ENCODE results near the gene STK32B.
"Not testable (repeated sequence)": the region's sequence is repeated elsewhere in the genome, so short reads cannot be mapped to it uniquely, and the experiment has no call there.

Gene STK32B

GRCh38 chr4:5168891-5169290 is 117.6 kb downstream of the STK32B start:
- H3K4me3 ChIP-seq (ENCODE audit: low read depth in 1 of 2, low read length in 1 of 2): no peak overlapping the region
- no peak for TF ChIP-seq CTCF (IDR thresholded peaks at IDR 0.05)
- no peaks in the 10 kb centered on the region for H3K9me3 ChIP-seq
- no peaks in the 10 kb centered on the region for H3K4me1 ChIP-seq (ENCODE audit: control insufficient read depth in 1 of 2, insufficient read depth in 1 of 2, low read depth in 1 of 2, low read length in 1 of 2)
- no peak overlapping the region for H3K27ac ChIP-seq
- H3K27me3 ChIP-seq: no peaks in the 10 kb centered on the region
- no peaks in the 10 kb centered on the region for H3K36me3 ChIP-seq

GRCh38 chr4:5175836-5176235 is 124.6 kb downstream of the STK32B start:
- H3K4me1 ChIP-seq (ENCODE audit: control insufficient read depth in 1 of 2, insufficient read depth in 1 of 2, low read depth in 1 of 2, low read length in 1 of 2); H3K4me3 ChIP-seq (ENCODE audit: low read depth in 1 of 2, low read length in 1 of 2); H3K27me3 ChIP-seq; H3K36me3 ChIP-seq; H3K9me3 ChIP-seq; H3K27ac ChIP-seq: not testable (repeated sequence)

GRCh38 chr4:5184606-5185005 is 133.3 kb downstream of the STK32B start:
- H3K9me3 ChIP-seq: no peaks in the 10 kb centered on the region
- H3K4me1 ChIP-seq (ENCODE audit: control insufficient read depth in 1 of 2, insufficient read depth in 1 of 2, low read depth in 1 of 2, low read length in 1 of 2): no peaks in the 10 kb centered on the region
- no peak for TF ChIP-seq CTCF (IDR thresholded peaks at IDR 0.05)
- no peaks in the 10 kb centered on the region for H3K36me3 ChIP-seq
- H3K27me3 ChIP-seq: no peaks in the 10 kb centered on the region
- H3K4me3 ChIP-seq (ENCODE audit: low read depth in 1 of 2, low read length in 1 of 2): no peak overlapping the region
- no peak overlapping the region for H3K27ac ChIP-seq

- TF ChIP-seq CTCF (IDR thresholded peaks at IDR 0.05): no peak
- Histone ChIP-seq H3K9me3 (no peaks in the 10 kb centered on the region), H3K4me3 (ENCODE audit: low read depth in 1 of 2, low read length in 1 of 2) (no peak overlapping the region), H3K27me3 (no peaks in the 10 kb centered on the region), H3K36me3 (no peaks in the 10 kb centered on the region), H3K27ac (no peak overlapping the region), H3K4me1 (ENCODE audit: control insufficient read depth in 1 of 2, insufficient read depth in 1 of 2, low read depth in 1 of 2, low read length in 1 of 2) (no peaks in the 10 kb centered on the region)
Observed at GRCh38 chr4:5185551-5185950, 134.3 kb downstream of the STK32B start.

- Histone ChIP-seq H3K36me3 (no peaks in the 10 kb centered on the region), H3K9me3 (no peaks in the 10 kb centered on the region), H3K4me3 (ENCODE audit: low read depth in 1 of 2, low read length in 1 of 2) (no peak overlapping the region), H3K27ac (no peak overlapping the region), H3K4me1 (ENCODE audit: control insufficient read depth in 1 of 2, insufficient read depth in 1 of 2, low read depth in 1 of 2, low read length in 1 of 2) (no peaks in the 10 kb centered on the region), H3K27me3 (no peaks in the 10 kb centered on the region)
- no peak for TF ChIP-seq CTCF (IDR thresholded peaks at IDR 0.05)
Observed at GRCh38 chr4:5186271-5187064, 135.2 kb downstream of the STK32B start.

GRCh38 chr4:5188130-5188529 is 136.8 kb downstream of the STK32B start:
- Histone ChIP-seq H3K9me3 (no peaks in the 10 kb centered on the region), H3K27me3 (no peaks in the 10 kb centered on the region), H3K4me1 (ENCODE audit: control insufficient read depth in 1 of 2, insufficient read depth in 1 of 2, low read depth in 1 of 2, low read length in 1 of 2) (no peaks in the 10 kb centered on the region), H3K36me3 (no peaks in the 10 kb centered on the region), H3K4me3 (ENCODE audit: low read depth in 1 of 2, low read length in 1 of 2) (no peak overlapping the region), H3K27ac (no peak overlapping the region)
- no peak for TF ChIP-seq CTCF (IDR thresholded peaks at IDR 0.05)

Measured in neutrophil (primary cell).